DND-41 (cell line): ENCODE measurements around the gene INPP5E.

Experiments used
- CTCF ChIP-seq: IDR thresholded peaks from 2 replicates; pipeline ENCODE4 v1.5.1; 2012; ENCODE audit warnings: borderline replicate concordance, low read length, moderate library complexity, mild to moderate bottlenecking; ENCODE audit not compliant: poor library complexity, severe bottlenecking; ENCODE audit errors: extremely low read depth
- EZH2 ChIP-seq: IDR thresholded peaks from 3 replicates; pipeline ENCODE4 v1.6.1; 2012; ENCODE audit warnings: borderline replicate concordance, low read depth, mild to moderate bottlenecking, moderate library complexity, low read length, inconsistent platforms; ENCODE audit not compliant: severe bottlenecking

- no peak for TF ChIP-seq CTCF
- no peak for TF ChIP-seq EZH2
Measured at GRCh38 chr9:136389396-136389795, 50.2 kb downstream of the INPP5E start.
